ENCODE data around the gene ANKH.
A peak's percentile ranks its signal among the peaks of the same experiment; 100 is the strongest.

Gene ANKH

DNA sequence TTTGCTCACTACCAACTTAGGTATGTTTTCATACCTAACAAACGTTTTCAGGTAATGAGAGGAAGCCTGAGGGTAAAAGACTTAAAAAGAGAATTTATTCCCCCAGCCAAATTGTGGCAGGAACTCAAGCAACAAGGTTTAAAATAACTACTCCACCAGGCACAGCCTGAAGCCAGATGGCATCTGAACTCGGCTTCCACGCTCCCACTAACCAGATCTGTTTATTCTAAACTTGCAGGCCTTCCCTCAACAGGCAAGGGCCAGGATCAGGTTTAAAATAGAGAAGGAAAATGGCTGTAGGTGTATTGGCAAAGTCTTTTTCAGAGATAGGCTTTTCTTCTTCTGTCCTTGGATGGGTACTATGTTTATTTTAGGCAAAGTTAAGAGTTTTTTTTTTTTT, 117.6 kb downstream of the ANKH start:
- TF ChIP-seq, protein P1, sequence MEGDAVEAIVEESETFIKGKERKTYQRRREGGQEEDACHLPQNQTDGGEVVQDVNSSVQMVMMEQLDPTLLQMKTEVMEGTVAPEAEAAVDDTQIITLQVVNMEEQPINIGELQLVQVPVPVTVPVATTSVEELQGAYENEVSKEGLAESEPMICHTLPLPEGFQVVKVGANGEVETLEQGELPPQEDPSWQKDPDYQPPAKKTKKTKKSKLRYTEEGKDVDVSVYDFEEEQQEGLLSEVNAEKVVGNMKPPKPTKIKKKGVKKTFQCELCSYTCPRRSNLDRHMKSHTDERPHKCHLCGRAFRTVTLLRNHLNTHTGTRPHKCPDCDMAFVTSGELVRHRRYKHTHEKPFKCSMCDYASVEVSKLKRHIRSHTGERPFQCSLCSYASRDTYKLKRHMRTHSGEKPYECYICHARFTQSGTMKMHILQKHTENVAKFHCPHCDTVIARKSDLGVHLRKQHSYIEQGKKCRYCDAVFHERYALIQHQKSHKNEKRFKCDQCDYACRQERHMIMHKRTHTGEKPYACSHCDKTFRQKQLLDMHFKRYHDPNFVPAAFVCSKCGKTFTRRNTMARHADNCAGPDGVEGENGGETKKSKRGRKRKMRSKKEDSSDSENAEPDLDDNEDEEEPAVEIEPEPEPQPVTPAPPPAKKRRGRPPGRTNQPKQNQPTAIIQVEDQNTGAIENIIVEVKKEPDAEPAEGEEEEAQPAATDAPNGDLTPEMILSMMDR (IDR thresholded peaks at IDR 0.05; ENCODE audit: insufficient read depth, low read depth, low read length, missing control alignments): no peak
- no peak overlapping the region for H3K4me3 ChIP-seq (ENCODE audit: low read length)
- DNase-seq (ENCODE audit: low read depth): no peak

DNA sequence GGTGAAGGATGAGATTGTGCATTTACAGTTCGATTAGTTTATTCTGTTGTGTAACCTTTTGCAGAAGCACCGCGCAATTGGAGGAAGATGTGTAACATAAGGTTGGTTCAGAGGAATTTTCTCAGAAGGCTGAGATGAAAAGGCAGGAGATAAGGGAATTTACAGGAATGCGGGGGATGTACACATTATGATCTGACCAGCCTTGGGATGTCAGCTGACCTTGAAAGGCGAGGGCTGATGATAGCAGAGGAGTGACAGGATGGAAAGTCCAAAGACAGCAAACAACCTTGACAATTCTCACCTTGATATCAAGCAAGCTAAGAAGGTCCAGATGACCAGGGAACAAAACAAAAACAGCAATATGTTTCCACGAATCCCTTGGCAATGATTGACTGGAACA, 118.3 kb downstream of the ANKH start:
- H3K4me3 ChIP-seq (ENCODE audit: low read length): no peak overlapping the region
- TF ChIP-seq, protein P1 (IDR thresholded peaks at IDR 0.05; ENCODE audit: insufficient read depth, low read depth, low read length, missing control alignments): no peak
- no peak for DNase-seq (ENCODE audit: low read depth)

DNA sequence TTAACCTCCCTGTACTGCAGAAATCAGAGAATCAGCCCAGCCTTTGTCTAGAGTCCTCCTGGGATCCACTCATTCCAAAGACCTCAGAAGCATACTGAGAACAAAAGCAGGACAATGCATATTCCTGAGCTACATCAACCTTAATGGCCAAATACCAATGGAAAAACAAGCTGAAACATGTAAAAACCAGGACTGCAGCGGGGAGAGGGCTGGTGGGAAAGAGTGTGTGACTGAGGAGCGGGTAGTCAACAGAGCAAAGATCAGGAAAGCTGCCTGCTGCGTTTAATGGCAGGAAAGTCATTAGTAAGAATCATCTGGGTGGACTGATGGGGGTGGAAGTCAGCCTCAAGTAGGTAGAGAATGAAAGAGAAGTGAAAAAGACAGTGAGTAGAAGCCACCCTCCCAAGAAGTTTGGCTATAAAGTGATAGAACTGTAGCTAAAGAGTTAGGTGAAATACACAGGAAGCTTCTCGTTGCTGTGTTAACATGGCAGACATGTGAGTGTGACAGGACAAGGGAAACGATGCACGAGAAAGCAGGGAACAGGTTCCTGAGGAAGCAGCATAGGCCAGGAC, 119.0 kb downstream of the ANKH start:
- TF ChIP-seq, protein P1 (IDR thresholded peaks at IDR 0.05; ENCODE audit: insufficient read depth, low read depth, low read length, missing control alignments): no peak
- DNase-seq (ENCODE audit: low read depth): no peak
- no peak overlapping the region for H3K4me3 ChIP-seq (ENCODE audit: low read length)

DNA sequence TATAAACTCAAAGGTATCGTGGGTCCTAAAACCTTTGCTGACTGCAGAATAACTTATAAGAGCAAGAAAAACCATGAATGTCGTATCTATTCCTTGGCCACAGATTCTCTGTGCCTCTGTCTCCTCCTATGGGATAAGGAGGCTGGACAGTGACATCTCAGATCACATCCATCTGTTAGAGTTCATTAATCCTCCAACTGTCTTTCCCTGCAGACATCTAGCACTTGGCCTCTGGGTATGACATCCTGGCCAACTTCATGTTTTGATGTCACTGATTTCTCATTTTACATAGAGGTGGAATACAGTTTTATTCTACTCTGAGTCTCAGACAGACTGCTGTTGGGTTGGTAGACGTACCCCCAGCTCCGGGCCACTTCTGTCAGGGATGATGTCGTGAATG, 120.9 kb downstream of the ANKH start:
- DNase-seq (ENCODE audit: low read depth): no peak
- no peak overlapping the region for H3K4me3 ChIP-seq (ENCODE audit: low read length)
- TF ChIP-seq, protein P1 (IDR thresholded peaks at IDR 0.05; ENCODE audit: insufficient read depth, low read depth, low read length, missing control alignments): no peak

DNA sequence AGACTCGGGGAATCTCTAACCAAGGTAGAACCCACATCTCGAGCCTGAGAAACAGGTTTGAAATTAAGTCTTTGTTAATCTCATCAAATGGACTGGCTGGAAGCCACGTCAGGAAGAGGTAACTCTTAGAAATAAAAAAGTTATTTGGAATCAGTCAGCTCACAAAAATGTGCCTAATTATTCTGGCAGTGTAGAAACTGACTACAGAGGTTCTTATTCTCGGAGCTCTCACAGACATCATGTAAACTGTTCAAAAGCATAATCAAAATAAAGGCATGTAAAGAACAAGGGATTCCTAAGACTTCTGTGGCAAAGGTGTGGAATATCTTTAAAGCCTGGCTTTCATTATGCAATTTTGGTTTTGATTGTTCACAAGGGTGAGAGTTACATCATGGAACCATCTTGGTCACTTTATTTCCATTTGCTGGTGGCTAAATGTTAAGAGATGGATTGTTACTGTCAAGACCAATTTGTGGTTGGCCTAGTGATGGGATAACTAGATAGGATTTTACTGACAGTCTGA, 121.9 kb downstream of the ANKH start:
- H3K4me3 ChIP-seq (ENCODE audit: low read length): no peak overlapping the region
- DNase-seq (ENCODE audit: low read depth): peak; percentile 32
- TF ChIP-seq, protein P1 (IDR thresholded peaks at IDR 0.05; ENCODE audit: insufficient read depth, low read depth, low read length, missing control alignments): no peak

DNA sequence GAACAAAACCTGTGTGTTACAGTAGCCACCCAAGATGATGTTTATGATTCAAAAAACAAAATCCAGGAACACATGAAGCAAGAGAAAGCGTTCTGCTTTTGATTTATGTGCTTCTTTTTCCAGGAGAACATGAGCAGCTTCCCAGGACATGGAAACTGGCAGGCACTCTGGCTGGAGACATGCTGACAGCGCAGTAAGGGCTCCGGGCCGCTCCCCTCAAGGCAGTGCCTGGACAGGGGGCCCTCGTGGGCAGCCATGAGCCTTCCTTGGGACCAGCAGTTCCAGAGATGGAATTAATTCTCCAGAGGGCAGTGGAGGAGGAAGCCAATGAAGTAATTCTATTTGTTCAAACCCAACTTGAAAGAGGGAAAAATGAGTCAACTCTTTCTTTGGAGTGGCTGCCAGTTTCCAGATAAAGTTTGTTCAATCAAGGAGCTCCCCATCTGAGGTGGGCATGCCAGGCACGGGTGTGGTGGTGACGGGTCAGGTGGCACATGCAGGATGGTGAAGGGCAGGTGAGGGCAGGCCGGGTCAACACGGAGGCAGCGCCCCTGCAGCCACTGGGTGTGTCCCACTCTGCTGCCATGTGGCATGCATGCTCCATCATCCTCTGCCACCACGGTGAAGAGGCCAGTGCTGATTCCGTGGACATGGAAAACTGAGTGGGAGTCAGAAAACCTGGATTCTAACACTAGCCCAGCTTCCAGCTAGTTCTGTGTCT, 123.2 kb downstream of the ANKH start:
- TF ChIP-seq, protein P1 (IDR thresholded peaks at IDR 0.05; ENCODE audit: insufficient read depth, low read depth, low read length, missing control alignments): no peak
- no peak for DNase-seq (ENCODE audit: low read depth)
- H3K4me3 ChIP-seq (ENCODE audit: low read length): no peak overlapping the region
